ENCODE measurements around the gene GZMH.
"Not testable (repeated sequence)": the region's sequence is repeated elsewhere in the genome, so short reads cannot be mapped to it uniquely, and the experiment has no call there.

The GZMH gene

DNA sequence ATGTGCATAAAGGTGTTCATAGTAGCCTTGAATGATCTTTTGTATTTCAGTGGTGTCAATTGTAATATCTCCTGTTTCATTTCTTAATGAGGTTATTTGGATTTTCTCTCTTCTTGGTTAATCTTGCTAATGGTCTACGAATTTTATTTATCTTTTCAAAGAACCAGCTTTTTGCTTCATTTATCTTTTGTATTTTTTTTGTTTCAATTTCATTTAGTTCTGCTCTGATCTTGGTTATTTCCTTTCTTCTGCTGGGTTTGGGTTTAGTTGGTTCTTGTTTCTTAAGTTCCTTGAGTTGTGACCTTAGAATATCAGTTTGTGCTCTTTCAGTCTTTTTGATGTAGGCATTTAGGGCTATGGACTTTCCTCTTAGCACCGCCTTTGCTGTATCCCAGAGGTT lies 18.5 kb downstream of the GZMH start:
- DNase-seq = not testable (repeated sequence)

DNA sequence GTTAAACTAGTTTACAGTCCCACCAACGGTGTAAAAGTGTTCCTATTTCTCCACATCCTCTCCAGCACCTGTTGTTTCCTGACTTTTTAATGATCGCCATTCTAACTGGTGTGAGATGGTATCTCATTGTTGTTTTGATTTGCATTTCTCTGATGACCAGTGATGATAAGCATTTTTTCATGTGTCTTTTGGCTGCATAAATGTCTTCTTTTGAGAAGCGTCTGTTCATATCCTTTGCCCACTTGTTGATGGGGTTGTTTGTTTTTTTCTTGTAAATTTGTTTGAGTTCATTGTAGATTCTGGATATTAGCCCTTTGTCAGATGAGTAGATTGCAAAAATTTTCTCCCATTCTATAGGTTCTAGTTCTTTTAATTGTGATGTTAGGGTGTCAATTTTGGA lies 25.1 kb downstream of the GZMH start:
- DNase-seq = not testable (repeated sequence)

GRCh38 chr14:24578558-24578957 lies 30.9 kb downstream of the GZMH start:
- DNase-seq = no peak

DNA sequence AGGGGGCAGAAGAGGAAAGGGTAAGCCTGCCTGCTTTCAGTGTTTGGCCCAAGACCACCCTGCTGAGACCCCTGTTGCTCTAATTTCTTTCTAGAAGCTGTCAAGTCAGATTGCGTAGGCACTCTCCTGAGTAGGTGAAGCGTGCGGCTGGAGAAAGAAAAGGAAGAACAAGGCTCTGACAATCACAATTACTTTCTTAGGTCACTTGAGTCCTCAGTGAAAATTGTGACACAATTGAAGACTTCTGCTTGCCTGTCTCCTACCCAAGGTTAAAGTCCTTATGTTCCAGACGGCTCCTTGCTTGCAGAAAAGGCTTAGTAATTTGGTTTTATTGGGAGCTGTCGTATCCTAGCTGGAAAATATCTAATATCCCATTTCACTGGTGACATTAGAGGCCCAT lies 32.7 kb downstream of the GZMH start:
- no peak for DNase-seq

DNA sequence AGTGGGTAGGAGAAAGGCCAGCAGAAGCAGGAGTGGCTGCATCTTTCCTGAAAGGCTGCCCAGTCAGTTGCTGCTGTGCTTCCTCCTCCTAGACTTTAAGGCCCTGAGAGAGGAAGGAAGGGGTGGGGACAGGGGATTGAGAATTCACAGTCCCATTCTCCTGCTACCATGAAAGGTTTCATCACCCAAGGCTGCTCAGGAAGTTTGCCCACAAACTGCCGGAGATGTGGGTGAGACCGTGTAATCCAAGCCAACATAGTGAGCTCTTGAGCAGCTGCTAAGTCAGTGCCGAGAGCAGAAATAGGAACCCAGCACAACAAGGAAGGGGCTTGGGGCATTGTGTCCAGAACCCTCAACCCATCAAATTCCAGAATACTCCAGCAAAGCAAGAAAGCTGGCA lies 33.3 kb downstream of the GZMH start, which contains the start of gene CTSG:
Gene CTSG (minus strand): TSS at position 69 of the 400 bp plus-strand sequence. CDS start 27 bp downstream, at position 42.
- no peak for DNase-seq

GRCh38 chr14:24574206-24574774 lies 35.2 kb downstream of the GZMH start:
- no peak for DNase-seq

DNA sequence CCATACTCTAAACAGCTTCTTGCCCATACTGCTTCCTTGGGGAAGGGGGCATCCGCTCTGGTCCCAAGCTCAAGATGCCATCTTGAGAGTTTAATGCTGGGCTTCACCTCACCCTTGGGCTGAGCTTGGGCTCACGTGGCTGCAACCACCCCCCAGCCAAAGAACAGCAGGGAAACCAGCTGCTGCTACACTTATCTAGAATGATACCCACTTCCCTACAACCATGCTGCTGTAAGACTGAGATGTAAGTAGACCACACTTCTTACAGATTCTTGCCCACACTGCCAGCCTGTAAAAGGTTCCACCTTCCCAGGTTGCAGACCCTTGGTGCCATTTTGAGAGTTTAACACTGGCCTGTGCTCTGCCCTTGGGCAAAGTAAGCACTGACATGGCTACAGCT lies 43.2 kb downstream of the GZMH start:
- no peak for DNase-seq

GRCh38 chr14:24565766-24566165 lies 43.7 kb downstream of the GZMH start:
- DNase-seq = no peak

DNA sequence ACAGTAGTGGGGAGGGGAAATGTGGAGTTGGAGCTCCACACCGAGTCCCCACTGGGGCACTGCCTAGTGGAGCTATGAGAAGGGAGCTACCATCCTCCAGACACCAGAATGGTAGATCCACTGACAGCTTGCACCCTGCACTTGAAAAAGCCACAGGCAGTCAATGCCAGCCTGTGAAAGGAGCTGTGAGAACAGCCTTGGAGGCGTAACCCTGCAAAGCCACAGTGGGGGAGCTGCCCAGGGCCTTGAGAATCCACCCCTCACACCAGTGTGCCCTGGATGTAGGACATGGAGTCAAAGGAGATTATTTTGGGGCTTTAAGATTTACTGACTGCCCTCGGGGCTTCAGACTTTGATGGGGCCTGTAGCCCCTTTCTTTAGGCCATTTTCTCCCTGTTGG lies 46.0 kb downstream of the GZMH start:
- no peak for DNase-seq

GRCh38 chr14:24556756-24557155 lies 52.7 kb downstream of the GZMH start:
- no peak for DNase-seq
